ENCODE data around the gene FLII. TPM values are rescaled to one million over a fixed set of nuclear protein-coding genes. Genes with fewer than 3 reads are reported as not detected.

FLII gene
- total and polyA plus RNA-seq, 2 experiments from 2014 or later: 175 to 373 TPM

DNA sequence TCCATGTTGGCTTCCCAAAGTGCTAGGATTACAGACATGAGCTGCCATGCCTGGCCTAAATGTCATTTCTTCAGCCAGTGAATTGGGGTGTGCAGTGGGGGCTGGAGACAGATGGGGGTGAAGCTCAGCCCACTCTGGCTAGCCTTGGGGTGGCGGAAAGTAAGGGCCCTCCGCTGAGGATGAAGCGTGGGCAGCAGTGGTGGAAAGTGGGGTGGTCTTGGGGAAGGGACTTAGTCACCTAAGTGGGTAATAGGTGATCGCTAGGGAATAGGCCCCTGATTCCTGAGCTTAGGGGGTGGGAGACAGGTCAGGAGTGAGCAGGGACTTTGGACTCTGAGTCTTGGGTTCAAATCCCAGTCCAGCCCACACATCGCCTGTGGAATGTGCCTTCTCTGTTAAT is 30.9 kb downstream of the FLII start (continued):
- TF ChIP-seq POLR2AphosphoS5 (IDR thresholded peaks at IDR 0.05; ENCODE audit: low read depth) (no peak), CREB1 (CRISPR knock-in tag; IDR thresholded peaks at IDR 0.05; ENCODE audit: low read depth) (no peak), ZNF331 (CRISPR knock-in tag; IDR thresholded peaks at IDR 0.05; ENCODE audit: low read depth) (no peak), ZNF114 (CRISPR knock-in tag; IDR thresholded peaks at IDR 0.05) (no peak), STAT1 (IDR thresholded peaks at IDR 0.05; ENCODE audit: unreplicated experiment) (no peak)
- TF ChIP-seq, protein P1, sequence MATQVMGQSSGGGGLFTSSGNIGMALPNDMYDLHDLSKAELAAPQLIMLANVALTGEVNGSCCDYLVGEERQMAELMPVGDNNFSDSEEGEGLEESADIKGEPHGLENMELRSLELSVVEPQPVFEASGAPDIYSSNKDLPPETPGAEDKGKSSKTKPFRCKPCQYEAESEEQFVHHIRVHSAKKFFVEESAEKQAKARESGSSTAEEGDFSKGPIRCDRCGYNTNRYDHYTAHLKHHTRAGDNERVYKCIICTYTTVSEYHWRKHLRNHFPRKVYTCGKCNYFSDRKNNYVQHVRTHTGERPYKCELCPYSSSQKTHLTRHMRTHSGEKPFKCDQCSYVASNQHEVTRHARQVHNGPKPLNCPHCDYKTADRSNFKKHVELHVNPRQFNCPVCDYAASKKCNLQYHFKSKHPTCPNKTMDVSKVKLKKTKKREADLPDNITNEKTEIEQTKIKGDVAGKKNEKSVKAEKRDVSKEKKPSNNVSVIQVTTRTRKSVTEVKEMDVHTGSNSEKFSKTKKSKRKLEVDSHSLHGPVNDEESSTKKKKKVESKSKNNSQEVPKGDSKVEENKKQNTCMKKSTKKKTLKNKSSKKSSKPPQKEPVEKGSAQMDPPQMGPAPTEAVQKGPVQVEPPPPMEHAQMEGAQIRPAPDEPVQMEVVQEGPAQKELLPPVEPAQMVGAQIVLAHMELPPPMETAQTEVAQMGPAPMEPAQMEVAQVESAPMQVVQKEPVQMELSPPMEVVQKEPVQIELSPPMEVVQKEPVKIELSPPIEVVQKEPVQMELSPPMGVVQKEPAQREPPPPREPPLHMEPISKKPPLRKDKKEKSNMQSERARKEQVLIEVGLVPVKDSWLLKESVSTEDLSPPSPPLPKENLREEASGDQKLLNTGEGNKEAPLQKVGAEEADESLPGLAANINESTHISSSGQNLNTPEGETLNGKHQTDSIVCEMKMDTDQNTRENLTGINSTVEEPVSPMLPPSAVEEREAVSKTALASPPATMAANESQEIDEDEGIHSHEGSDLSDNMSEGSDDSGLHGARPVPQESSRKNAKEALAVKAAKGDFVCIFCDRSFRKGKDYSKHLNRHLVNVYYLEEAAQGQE (IDR thresholded peaks at IDR 0.05; ENCODE audit: unreplicated experiment): no peak

- ATAC-seq: no peak
- Mint-ChIP-seq H3K27me3 (ENCODE audit: insufficient read depth, low read depth, poor library complexity) (peaks cover 15% of the 10 kb centered on the region), H3K4me1 (peaks cover 23% of the 10 kb centered on the region), H3K36me3 (ENCODE audit: low read depth) (no peaks in the 10 kb centered on the region; the same call in 2 of the 3 replicates), H3K4me3 (peak overlapping the region; percentile 93), H3K27ac (peak overlapping the region; percentile 64; the same call in 1 of the 2 replicates), H3K9me3 (no peaks in the 10 kb centered on the region)
- H3K27me3 ChIP-seq (ENCODE audit: insufficient read depth): no peaks in the 10 kb centered on the region
- no peaks in the 10 kb centered on the region for H3K36me3 ChIP-seq (ENCODE audit: insufficient read depth)
- peak overlapping the region; percentile 96 for H3K4me3 ChIP-seq
- DNase-seq (ENCODE audit: low spot score): no peak
- H3F3A ChIP-seq (replicated peaks; ENCODE audit: low read depth): 0 out of 2 replicates have a peak, but pooled peaks cover 3% of the 10 kb centered on the region
- peak overlapping the region; percentile 38; the same call in 1 of the 2 replicates for H2AFZ ChIP-seq
- H3K79me2 ChIP-seq (replicated peaks; ENCODE audit: insufficient read depth): peaks cover 51% of the 10 kb centered on the region
- H4K20me1 ChIP-seq (replicated peaks; ENCODE audit: insufficient read depth): peaks cover 4% of the 10 kb centered on the region
- H3K4me2 ChIP-seq: peak overlapping the region; percentile 97
- H3K27ac ChIP-seq (ENCODE audit: low read depth): no peak overlapping the region
- H3K4me1 ChIP-seq (ENCODE audit: insufficient read depth): peaks cover 16% of the 10 kb centered on the region
- H3K9me2 ChIP-seq (ENCODE audit: insufficient read depth): no peaks in the 10 kb centered on the region
- TF ChIP-seq, protein P1 (IDR thresholded peaks at IDR 0.05; ENCODE audit: unreplicated experiment): no peak
- TF ChIP-seq POLR2AphosphoS5 (IDR thresholded peaks at IDR 0.05; ENCODE audit: low read depth) (no peak), JUNB (IDR thresholded peaks at IDR 0.05; ENCODE audit: unreplicated experiment) (no peak), ETS1 (IDR thresholded peaks at IDR 0.05) (no peak), CREB1 (CRISPR knock-in tag; IDR thresholded peaks at IDR 0.05; ENCODE audit: low read depth) (no peak), ZNF331 (CRISPR knock-in tag; IDR thresholded peaks at IDR 0.05; ENCODE audit: low read depth) (no peak)
- TF ChIP-seq, protein P2, sequence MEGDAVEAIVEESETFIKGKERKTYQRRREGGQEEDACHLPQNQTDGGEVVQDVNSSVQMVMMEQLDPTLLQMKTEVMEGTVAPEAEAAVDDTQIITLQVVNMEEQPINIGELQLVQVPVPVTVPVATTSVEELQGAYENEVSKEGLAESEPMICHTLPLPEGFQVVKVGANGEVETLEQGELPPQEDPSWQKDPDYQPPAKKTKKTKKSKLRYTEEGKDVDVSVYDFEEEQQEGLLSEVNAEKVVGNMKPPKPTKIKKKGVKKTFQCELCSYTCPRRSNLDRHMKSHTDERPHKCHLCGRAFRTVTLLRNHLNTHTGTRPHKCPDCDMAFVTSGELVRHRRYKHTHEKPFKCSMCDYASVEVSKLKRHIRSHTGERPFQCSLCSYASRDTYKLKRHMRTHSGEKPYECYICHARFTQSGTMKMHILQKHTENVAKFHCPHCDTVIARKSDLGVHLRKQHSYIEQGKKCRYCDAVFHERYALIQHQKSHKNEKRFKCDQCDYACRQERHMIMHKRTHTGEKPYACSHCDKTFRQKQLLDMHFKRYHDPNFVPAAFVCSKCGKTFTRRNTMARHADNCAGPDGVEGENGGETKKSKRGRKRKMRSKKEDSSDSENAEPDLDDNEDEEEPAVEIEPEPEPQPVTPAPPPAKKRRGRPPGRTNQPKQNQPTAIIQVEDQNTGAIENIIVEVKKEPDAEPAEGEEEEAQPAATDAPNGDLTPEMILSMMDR (conservative IDR thresholded peaks at IDR 0.05; ENCODE audit: low read depth in 2 of 2): no peak
Observed at GRCh38 chr17:18226284-18226945, 32.1 kb downstream of the FLII start.
